Lower lobe of right lung (tissue), 2 donors: ENCODE data around the gene DRGX. TPM values are rescaled to one million over a fixed set of nuclear protein-coding genes. Genes with fewer than 3 reads are reported as not detected.

Source experiments
- ATAC-seq, 2 donors: fragments of 200-7000 bp; cut with Tn5 transposase; one replicate each; pipeline ENCODE4 v1.9.1; 2020 to 2022; ENCODE audit warnings: mild to moderate bottlenecking in 2 of 2, moderate library complexity in 2 of 2
- DNase-seq: peaks from one replicate; pipeline ENCODE4 v3.0.0-alpha.2; 2020
- H3K27ac ChIP-seq: fragments of 200-600 bp; one replicate; pipeline ENCODE4 v1.8.0; 2022
- H3K27me3 ChIP-seq: fragments of 200-600 bp; one replicate; pipeline ENCODE4 v1.8.0; 2022; ENCODE audit warnings: low read depth
- H3K36me3 ChIP-seq: fragments of 200-600 bp; one replicate; pipeline ENCODE4 v1.8.0; 2022; ENCODE audit warnings: mild to moderate bottlenecking
- H3K4me1 ChIP-seq: fragments of 200-600 bp; one replicate; pipeline ENCODE4 v1.8.0; 2022
- H3K4me3 ChIP-seq: fragments of 200-600 bp; one replicate; pipeline ENCODE4 v1.8.0; 2022; ENCODE audit warnings: mild to moderate bottlenecking
- H3K9me3 ChIP-seq: fragments of 200-600 bp; one replicate; pipeline ENCODE4 v1.8.0; 2022
- CTCF ChIP-seq: fragments of 200-600 bp; IDR thresholded peaks from one replicate; pipeline ENCODE4 v1.8.0; 2022; ENCODE audit warnings: antibody characterized with exemption, mild to moderate bottlenecking
- intact Hi-C: fragments of 100-400 bp; cut with DNase I; formaldehyde crosslinking; loops from one replicate; pipeline ENCODE4 v1.11.0; 2022
- total RNA-seq: library from RNA; stranded (reverse); fragmentation: NEBNext Ultra II Directional; extraction: Animal tissue kit (Norgen Biotek cat#: 25700); gene quantifications from one replicate; pipeline ENCODE4 v1.2.1, GENCODE V29; 2021
- donor health status: DM: no; HTN: yes; CAD: no; lungs with severe emphysema.

Gene DRGX
- total RNA-seq, 1 donor from 2014 or later: not detected

DNA sequence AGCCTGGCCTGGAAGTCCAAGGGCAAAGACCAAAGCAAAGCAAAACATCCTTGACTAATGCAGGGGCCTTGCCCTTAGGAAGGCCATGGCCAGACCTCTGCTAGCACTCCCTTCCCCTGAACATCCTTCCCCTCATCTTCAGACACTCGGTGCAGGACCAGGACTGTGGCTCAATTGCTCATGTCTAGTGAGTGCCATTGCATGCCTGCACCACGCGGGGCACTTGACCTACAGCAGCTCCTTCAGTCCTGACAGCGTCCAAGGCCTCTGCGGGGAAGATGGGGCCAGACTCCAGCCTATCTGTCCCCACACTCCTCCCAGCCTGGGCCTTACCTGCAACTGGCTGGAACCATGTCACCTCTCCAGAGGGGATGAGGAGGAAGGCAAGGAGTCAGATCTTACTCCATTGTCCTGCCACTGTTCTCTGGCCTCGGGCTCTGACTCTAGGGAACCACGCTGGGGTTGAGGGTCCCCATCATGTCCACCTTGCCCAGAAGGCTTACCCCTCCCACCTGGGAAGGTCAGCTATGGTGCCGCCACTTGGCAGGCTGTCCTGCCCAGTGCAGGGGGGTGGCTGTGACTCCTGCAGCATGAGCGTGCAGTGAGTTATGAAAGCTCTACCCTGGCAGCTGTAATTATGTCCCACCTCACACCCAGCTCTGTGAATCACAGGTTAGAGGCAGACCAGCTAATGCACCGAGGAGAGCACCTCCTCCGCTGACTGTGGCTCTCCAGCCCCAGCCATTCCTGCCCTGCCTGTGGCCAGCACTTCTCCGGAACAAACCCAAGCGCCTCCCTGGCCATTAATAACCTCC is 16.1 kb downstream of the DRGX start:
- TF ChIP-seq CTCF: no peak
- ATAC-seq (peak in 1 of 2 donors; percentile 29), DNase-seq (no peak)
- no peak overlapping the region for H3K4me3 ChIP-seq
- H3K4me1 ChIP-seq: no peaks in the 10 kb centered on the region
- H3K27ac ChIP-seq: no peak overlapping the region
- H3K9me3 ChIP-seq: no peaks in the 10 kb centered on the region
- H3K27me3 ChIP-seq: peaks cover 8% of the 10 kb centered on the region
- intact Hi-C loops: no loop called here
- H3K36me3 ChIP-seq: no peaks in the 10 kb centered on the region

- Histone ChIP-seq H3K9me3 (no peaks in the 10 kb centered on the region), H3K4me1 (no peaks in the 10 kb centered on the region), H3K4me3 (no peak overlapping the region), H3K36me3 (no peaks in the 10 kb centered on the region), H3K27ac (no peak overlapping the region), H3K27me3 (no peaks in the 10 kb centered on the region)
- DNase-seq (no peak), ATAC-seq (no peak)
- intact Hi-C loops: no loop called here
- TF ChIP-seq CTCF: no peak
These were observed 18.6 kb downstream of the DRGX start for GRCh38 chr10:49377256-49377655.

GRCh38 chr10:49375611-49376010 is 20.3 kb downstream of the DRGX start:
- H3K4me3 ChIP-seq: no peak overlapping the region
- no peak overlapping the region for H3K27ac ChIP-seq
- TF ChIP-seq CTCF: no peak
- no peaks in the 10 kb centered on the region for H3K36me3 ChIP-seq
- H3K9me3 ChIP-seq: no peaks in the 10 kb centered on the region
- no peaks in the 10 kb centered on the region for H3K4me1 ChIP-seq
- ATAC-seq: no peak
- H3K27me3 ChIP-seq: no peaks in the 10 kb centered on the region
- intact Hi-C loops: no loop called here
- DNase-seq: no peak

DNA sequence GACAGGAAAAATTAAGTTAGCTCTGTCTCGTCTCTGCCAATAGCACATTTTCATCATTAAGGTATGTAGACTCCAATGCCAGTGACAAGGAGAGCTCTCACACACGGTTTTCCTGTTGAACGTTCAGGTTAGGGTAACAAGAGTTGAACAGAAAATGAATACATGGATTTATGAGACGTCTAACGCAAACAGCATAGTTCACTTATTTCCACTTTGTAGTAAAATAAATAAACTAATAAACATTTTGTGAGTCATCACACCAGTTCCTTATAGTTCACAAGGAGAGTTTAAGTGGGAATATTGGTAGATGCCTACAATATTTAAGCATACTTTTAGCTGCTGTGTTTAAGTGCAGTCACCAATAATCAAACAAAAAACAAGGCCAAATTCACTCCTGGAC is 21.1 kb downstream of the DRGX start:
- ATAC-seq (no peak), DNase-seq (no peak)
- Histone ChIP-seq H3K27me3 (no peaks in the 10 kb centered on the region), H3K4me1 (no peaks in the 10 kb centered on the region), H3K9me3 (no peaks in the 10 kb centered on the region), H3K27ac (no peak overlapping the region), H3K4me3 (no peak overlapping the region), H3K36me3 (no peaks in the 10 kb centered on the region)
- intact Hi-C loops: no loop called here
- no peak for TF ChIP-seq CTCF

DNA sequence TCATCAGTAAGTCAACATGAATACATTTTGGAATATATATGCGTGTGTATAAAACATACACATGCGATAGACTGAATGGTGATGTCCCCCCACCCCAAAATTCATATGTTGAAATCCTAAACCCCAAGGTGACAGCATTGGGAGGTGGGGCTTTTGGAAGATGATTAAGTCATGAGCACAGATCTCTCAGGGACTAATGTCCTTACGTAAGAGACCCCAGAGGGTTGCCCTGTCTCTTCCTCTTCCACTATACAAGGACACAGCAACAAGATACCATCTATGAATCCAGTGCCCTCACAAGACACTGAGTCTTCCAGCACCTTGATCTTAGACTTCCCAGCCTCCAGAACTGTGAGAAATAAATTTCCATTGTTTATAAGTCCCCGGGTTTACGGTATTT is 22.5 kb downstream of the DRGX start:
- H3K4me3 ChIP-seq: no peak overlapping the region
- H3K27me3 ChIP-seq: no peaks in the 10 kb centered on the region
- H3K9me3 ChIP-seq: no peaks in the 10 kb centered on the region
- ATAC-seq (no peak), DNase-seq (no peak)
- H3K36me3 ChIP-seq: no peaks in the 10 kb centered on the region
- TF ChIP-seq CTCF: no peak
- H3K4me1 ChIP-seq: no peaks in the 10 kb centered on the region
- H3K27ac ChIP-seq: no peak overlapping the region
- intact Hi-C loops: no loop called here
